GM19239 (cell line): ENCODE measurements around the gene TPGS1.
A peak's percentile ranks its signal among the peaks of the same experiment; 100 is the strongest.
"Not testable (repeated sequence)": the region's sequence is repeated elsewhere in the genome, so short reads cannot be mapped to it uniquely, and the experiment has no call there.

Experiments
- DNase-seq: peaks from one replicate; pipeline ENCODE4 v3.0.0; 2011; ENCODE audit warnings: low spot score; ENCODE audit not compliant: insufficient read length
- FAIRE-seq: peaks from 2 replicates; lab custom pipeline; 2011; peaks lifted over from hg19 to GRCh38; lab: Jason Lieb, UNC

TPGS1 gene

DNA sequence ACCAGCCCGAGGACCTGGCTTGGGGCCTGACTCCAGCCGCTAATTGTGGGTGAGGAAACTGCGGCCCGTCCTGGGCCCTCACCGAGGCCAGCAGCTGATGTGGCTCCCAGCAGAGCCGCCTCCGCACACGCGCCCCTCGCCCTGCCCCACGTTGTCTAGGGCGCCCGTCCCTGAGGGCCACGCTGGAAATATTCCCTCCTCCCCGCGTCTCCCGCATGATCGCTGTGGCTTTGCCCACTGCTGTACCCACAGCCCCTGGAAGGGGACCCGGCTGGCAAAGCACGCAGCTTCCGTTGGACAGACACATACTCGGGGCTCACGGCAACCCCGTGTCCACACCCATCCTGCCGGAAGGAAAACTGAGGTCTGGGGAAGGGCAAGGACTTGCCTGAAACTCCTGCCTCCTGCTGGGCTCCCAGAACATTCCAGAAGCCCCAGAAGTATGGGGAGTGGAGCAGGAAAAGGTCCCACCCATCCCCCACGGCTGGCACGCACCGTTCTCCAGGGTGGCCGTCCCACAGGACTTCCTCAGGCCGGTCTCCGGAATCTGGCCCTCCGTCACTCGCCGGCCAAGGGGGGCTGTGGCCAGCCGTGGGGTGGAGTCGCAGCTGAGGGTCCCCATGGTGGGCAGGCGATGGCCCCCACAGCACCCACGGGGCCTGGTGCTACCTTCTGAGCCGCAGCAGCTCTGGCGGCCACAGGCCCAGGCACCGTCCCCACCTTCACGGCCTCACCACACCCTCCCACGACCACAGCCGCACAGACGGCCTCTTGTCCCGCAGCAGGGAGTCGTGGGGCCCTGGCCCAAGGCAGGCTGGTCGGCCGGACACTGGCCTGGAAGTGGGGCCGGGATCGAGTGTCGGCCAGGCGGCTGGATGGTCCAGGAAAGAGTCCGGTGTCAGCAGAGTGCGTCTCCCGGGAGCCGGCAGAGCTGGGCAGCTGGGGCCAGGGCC is 32.9 kb upstream of the TPGS1 start:
- FAIRE-seq (no peak), DNase-seq (no peak)

DNA sequence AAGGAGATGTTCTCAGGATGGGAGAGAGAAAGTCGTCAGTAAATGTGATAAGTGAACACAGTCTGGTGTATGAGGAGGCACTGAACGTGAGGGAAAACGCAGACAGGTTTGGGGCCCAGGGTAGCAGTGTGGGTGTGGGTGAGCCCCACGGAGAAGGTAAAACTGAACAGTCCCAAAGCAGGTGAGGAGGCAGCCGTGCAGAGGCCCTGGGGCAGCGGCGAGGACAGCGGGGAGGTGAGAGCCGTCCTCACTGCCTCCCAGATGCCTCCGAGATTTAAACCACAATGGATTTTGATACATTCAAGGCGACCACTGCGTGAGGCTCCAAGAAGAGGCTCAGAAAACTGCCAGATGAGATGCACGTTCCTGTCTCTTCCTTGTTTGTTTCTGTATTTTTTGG is 31.9 kb upstream of the TPGS1 start:
- DNase-seq (no peak), FAIRE-seq (no peak)

DNA sequence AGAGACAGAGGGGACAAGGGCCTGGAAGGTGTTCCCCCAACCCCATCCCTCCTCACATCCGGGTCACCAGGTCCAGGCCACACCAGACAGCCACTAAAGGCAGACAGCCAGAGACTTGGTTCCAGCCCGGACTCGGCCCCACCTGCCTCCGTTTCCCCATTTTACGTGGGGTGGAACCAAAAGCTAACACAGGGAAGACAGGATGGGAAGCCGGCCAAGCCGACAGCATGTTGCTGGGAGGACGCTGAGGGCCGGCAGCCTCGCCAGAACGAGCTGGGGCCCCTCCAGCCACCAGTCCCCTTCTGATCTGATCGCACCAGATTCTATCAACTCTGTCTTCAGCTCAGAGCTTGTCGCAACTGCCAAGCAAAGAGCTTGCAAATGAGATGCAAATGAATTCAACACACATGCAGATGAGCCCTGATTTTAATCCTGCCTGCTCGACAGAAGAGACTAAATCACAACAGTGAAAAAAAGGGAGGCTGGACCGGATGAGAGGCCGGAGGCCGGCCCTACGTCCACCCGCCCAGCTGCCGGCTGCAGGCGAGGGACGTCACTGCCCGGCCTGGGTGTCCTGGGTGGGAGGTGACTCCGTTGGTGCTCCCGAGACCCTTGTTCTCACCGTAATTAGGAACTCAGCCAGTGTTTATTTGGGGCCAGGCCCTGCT is 28.9 kb upstream of the TPGS1 start:
- FAIRE-seq = no peak
- DNase-seq = no peak

DNA sequence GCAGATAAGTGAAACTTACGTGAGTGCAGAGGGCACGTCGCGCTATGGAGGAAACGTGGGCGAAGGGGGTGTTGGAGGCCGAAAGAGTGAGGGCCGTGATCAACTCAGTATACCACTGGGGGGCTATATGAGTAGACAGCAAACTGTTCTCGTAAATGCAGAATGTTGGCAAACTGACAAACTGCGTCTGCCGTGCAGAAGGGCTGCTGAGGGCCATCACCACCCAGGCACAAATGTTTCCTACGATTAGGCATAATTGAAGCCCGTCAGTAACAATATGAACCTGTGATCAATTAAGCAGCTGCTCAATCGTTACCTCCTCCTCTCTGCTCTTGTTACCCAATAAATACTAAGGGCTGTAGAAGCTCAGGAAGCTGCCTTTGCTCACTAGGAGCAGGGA is 28.3 kb upstream of the TPGS1 start:
- DNase-seq (no peak), FAIRE-seq (no peak)

DNA sequence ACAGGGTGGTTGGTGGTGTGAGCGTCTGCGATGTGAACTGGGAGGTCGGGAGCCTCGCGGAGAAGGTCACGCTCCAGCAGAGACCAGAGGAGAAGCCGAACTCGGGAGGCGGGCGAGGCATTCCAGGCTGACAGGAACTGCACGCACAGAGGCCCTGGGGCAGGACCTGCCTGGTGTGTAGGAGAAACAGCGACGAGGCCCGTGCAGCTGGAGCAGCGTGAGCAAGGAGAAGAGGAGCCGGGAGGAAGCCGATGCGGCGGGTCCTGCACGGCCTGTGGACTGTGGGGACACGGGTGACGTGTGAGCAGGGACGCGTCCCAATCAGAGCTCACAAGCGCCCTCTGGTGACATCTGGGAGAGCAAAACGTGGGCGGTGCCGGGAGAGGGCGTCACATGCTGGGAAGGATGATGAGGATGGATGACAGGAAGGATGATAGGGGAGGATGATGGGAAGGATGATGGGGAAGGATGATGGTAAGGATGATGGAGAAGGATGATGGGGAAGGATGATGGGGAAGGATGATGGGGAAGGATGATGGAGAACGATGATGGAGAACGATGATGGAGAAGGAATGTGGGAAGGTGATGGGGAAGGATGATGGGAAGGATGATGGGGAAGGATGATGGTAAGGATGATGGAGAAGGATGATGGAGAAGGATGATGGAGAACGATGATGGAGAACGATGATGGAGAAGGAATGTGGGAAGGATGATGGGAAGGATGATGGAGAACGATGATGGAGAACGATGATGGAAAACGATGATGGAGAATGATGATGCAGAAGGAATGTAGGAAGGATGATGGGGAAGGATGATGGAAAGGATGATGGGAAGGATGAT is 27.1 kb upstream of the TPGS1 start:
- DNase-seq (no peak), FAIRE-seq (no peak)

DNA sequence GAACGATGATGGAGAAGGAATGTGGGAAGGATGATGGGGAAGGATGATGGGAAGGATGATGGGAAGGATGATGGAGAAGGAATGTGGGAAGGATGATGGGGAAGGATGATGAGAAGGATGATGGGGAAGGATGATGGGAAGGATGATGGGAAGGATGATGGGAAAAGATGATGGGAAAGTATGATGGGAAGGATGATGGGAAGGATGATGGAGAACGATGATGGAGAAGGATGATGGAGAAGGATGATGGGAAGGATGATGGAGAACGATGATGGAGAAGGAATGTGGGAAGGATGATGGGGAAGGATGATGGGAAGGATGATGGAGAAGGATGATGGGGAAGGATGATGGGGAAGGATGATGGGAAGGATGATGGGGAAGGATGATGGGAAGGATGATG is 26.2 kb upstream of the TPGS1 start:
- DNase-seq, FAIRE-seq: not testable (repeated sequence)

DNA sequence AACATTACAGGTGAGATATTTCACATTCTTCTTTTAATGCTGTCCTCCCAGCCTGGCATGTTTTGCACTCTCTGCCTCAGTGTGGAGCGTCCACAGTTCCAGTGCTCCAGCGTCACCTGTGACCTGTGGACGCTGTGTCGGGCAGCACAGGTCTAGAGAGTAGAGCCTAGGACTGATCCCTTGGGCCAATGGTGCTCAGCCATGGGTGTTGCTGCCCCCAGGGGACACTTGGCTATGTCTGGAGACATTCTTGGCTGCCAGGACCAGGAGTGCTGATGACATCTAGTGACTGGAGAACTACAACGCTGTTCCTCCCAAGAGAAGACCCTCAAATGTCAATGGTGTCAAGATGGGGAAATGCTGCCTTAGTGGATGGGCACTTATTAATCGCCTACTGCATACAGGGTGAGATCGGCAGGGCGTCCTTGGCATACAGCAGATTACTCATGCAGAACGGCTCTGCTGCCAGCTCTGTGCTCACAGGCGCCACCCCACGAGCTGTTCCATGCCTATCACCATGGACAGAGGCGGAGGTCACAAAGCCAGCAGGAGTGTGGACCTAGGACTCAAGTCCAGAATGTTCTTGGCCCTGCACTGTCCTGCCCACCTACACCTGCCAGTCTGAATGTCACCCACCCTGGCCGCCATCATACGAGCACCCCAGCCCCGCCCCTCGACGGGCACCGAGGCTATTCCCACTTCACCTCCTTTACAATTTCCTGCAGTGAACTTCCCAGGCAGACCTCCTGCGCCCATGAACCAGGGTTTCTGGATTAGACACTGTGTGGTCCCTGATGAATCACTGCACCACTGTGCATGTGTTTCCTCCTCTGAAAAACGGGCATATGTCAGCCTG is 24.9 kb upstream of the TPGS1 start:
- no peak for DNase-seq
- no peak for FAIRE-seq

DNA sequence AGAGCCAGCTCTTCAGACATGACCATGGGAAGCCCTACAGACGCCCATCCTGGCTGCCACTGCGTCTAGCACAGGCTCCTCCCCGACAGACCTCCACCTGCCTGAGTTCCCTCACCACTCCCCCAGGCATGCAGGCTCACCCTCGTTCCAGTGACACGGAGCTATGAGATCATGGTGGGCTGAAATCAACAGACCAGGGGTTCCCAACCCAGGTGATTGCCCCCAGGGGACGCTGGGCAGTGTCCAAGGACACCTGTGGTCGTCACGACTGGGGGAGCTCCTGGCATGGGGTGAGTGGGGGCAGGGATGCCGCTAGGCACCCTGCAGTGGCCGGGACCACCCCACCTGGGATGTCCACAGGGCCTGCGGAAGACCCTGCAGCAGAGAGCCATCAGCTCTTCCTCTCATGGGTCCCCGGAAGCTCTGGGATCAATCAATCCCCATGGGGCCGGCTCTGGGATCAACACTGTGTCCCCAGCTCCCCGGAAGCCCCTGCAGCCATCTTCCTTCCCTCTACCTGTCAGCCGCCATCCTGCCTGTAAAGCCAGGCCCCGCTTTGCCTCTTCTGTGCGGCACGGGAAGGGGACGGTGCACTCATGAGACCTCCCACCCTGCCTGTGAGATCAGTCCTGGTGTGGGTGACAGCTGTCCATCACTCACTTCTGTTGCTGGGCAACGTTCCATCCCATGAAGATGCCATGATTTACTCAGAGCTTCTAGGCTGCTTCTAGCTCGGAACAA is 23.8 kb upstream of the TPGS1 start:
- DNase-seq (no peak), FAIRE-seq (no peak)

DNA sequence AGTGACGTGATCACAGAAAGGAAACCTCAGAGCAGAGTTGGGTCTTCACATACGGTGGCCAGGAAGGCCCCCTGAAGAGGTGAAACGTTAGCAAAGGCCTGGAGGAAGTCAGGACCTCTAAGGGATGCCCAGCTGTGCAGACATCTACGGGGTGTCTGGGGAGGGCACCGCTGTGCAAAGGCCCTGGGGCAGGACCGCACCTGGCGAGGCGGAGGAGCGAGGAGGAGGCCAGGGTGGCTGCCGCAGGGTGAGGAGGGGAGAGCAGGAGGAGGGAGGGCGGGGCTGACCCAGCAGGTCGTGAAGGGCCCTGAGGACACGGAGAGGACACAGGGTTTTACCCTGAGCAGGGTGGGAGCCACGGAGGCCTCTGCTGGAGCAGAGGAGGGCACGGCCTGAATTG is 22.8 kb upstream of the TPGS1 start:
- DNase-seq = no peak
- no peak for FAIRE-seq

DNA sequence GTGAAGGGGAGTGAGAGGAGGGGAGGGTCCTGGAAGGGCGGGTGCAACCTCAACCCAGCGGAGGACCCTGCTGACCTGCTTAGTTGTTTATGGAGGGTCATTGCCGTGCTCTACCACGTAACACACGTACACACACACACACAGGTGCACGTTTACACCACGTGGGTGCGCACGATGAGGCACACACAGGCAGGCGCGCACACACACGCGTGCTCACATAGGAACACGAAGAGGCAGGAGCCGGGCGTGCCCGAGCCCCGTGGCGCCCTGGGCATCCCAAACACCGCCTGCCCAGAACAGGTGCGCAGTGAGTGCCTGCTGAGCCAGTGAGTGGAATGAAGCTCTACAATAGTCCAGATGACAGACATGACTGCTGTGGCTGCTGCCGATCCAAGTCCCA is 22.2 kb upstream of the TPGS1 start:
- no peak for FAIRE-seq
- DNase-seq = no peak

DNA sequence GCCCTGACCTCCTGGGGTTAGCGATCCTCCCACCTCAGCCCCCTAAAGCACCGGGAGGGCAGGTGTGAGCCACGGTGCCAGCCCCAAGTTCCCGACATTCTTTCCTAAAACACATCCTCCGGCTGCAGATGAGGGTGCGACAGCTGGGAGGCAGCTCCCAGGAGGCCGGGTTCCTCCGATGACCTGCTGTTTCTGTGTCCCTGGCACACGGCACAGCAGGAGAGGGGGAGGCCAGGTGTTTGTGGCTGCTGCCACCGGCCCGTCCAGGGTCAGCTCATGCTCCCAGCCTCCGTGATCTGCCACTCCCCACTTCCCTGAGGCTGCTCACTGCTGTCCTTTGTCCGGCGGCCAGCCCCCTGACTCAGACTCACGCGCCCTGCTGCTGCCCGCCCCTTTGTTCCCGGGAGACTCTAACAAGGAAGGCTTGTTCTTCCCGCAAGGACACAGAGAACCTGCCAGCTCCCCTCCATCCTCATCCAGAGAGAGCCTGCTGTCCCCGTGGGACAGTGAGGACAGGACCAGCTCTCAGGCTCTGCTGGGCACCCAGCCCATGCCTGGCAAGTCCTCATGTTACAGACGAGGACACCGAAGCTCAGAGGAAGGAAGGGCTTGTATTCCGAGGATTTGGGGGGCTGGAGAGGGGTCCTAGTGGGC is 21.6 kb upstream of the TPGS1 start:
- no peak for DNase-seq

DNA sequence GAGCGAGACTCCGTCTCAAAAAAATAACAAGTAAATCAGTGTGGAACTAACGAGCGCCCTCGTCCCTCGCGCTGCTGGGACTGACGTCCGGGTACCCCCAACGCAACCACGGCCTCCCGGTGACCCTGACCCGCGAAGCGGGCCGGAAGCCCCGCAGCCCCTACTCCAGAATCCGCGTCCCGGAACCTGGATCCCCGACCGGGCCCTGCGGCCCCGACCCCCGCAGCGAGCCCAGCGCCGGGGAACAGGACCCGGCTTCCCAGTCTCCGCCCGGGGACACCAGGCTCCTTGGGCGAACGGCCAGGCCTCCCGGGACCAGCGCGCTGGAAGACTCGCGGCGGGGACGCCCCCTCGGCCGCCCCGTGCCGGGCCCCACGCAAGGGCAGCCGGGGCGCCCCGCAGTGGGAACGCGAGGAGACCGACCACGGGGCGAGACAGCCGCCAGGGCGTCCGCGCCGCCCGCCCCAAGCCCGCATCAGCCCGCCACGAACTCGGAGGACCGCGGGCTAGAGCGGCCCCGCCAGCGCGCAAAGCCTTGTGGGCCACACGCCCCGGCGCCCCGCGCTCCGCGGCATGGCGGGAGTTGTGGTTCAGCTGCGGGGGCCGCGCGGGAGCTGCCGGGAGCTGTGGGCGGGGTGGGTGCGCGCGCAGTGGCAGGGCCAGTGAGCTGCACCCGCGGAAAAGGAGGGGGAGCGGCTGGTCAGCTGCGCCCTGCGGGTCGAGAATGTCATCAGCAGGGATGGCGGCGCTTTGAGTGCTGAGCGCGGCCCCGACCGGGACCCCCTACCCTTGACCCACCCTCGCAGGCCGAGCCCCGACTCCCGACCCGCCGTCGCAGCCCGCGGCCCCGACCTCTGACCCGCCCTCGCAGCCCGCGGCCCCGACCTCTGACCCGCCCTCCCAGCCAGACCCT is 18.5 kb upstream of the TPGS1 start:
- peak; percentile 87 for FAIRE-seq
- peak; percentile 99 for DNase-seq

More for the DNA sequence above, 21.6 kb upstream of the TPGS1 start:
- FAIRE-seq = no peak

DNA sequence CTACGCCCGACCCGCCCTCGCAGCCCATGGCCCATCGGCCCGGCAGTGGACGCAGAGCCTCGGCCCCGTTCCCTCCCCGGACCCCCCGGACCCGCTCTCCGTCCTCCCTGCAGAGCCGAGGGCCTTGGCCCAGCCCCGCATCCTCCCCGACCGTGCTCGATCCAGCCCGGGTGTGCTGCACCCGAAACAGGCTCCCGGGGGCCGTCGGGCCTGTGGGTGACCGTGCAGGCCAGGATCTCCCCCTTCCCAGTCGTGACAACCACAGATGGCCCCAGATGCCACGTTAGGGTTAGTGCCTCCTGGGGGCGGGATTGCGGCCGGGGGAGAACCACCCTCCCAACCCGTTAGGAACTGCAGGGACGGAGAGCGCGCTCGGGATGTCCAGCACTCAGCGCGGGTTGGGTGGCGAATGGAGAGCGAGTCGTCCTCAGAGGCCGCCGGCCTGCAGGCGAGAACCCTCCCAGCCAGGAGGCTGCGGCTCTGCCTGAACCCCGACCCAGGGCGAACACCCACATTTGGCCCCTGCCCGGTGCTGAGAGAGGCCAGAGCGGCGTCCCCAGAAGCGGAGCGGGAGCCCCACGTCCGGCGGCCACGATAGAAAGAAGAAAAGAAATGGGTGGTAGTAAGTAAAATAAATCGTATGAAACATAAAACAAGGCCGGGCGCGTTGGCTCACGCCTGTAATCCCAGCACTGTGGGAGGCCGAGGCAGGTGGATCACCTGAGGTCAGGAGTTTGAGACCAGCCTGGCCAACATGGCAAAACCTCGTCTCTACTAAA is 17.7 kb upstream of the TPGS1 start:
- FAIRE-seq (no peak), DNase-seq (no peak)

DNA sequence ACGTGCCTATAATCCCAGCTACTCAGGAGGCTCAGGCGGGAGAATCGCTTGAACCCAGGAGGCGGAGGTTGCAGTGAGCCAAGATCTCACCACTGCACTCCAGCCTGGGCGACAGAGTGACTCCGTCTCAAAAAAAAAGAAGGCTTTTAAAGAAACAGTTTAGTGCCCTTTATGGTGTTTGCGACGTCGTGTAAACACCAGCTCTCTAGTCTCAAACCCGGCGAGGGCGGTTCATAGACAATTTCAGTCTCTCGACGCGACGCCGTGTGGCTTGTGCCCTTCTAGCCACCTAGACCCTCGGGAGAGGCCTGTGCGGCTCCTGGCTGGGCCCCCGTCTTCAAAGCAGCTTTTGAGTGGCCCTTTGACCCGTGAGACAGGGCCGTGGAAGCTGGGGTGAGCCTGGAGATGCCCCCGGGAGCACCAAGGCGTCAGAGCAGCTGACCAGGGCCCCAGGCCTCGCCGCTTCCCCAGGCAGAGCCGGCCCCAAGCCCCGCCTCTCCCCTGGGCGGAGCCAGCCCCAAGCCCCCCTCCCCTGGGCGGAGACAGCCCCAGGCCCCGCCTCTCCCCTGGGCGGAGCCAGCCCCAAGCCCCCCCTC is 16.1 kb upstream of the TPGS1 start:
- no peak for DNase-seq

DNA sequence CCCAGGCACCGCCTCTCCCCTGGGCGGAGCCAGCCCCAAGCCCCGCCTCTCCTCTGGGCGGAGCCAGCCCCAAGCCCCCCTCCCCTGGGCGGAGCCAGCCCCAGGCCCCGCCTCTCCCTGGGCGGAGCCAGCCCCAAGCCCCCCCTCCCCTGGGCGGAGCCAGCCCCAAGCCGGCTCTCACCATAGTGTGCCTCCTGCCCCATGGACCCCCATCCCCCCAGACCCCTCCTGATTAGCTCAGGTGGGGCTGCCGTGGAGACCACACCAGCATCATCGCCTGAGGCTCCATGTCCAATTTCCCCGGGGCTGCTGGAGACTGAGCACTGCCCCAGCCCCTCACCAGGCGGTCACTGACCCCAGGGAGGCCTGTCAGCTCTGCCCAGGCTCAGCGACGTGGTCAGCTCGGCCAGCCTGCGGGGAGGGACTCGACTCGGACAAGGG is 15.2 kb upstream of the TPGS1 start:
- FAIRE-seq = no peak
- DNase-seq = no peak

More for the DNA sequence above, 16.1 kb upstream of the TPGS1 start:
- FAIRE-seq = no peak

DNA sequence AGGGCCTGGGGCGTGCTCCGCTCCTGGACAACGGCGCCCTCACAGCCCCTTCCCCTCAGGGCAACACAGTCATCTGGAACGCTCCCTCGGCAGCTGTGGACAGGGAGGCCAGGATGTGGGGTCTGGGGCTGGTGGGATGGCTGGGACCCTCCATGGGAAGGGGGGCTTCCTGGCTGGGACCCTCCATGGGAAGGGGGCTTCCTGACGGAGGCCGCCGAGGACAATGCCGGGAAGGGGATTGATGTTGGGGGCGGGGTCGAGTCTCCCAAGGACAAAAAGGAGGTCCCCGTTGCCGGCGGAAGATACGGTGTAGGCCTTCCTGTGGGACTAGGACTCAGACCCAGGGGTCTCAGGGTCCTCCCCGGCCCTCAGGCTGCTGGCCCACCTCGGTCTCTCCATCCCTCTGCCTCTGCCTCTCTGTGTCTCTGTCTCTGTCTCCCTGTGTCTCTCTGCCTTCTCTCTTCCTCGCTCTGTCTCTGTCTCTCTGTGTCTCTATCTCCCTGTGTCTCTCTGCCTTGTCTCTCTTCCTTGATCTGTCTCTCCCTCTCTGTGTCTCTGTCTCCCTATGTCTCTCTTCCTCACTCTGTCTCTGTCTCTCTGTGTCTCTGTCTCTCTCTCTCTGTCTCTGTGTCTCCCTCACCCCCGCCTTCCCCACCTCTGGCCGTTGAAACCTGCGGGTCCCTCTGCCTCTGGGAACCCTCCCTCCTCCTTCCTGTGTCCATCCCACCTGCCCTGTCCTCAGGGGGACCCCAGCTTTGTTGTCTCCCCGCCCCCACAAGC is 13.7 kb upstream of the TPGS1 start:
- FAIRE-seq (no peak), DNase-seq (no peak)
